GM10266 (cell line): ENCODE measurements around the gene MSRB2.

Experiments
- DNase-seq: peaks from one replicate; pipeline ENCODE4 v3.0.0; 2012; ENCODE audit errors: extremely low spot score
- CTCF ChIP-seq: IDR thresholded peaks from 2 replicates; pipeline ENCODE4 v1.5.1; 2012; ENCODE audit warnings: mild to moderate bottlenecking, low read depth; ENCODE audit not compliant: control insufficient read depth, insufficient read depth; ENCODE audit errors: missing control alignments

MSRB2 gene

DNA sequence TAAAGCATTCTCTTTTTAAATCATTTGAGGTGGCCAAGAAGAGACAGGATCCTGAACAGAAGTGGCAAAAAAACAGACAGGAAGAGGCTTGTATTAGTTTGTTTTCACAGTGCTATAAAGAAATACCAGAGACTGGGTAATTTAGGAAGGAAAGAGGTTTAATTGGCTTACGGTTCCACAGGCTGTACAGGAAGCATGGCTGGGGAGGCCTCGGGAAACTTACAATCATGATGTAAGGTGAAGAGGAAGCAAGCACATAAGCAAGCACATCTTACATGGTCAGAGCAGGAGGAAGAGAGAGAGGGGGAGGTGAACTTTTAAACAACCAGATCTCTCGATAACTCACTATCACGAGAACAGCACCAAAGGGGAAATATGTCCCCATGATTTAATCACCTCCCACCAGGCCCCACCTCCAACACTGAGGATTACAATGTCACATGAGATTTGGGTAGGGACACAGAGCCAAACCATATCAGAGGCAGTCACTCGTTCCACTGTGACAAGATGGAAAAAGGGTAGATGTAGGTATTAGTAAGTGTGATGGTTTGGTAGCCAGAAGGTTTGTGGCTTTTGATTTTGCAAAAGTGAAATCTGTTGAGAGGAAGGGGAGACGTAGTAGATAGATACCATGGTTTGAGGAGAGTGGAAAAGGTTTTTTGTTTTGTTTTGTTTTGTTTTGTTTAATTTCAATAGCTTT, 5.1 kb downstream of the MSRB2 start:
- no peak for DNase-seq
- TF ChIP-seq CTCF = no peak

GRCh38 chr10:23106331-23107072, 11.1 kb downstream of the MSRB2 start:
- DNase-seq = no peak
- TF ChIP-seq CTCF = no peak

GRCh38 chr10:23110722-23111516, 15.5 kb downstream of the MSRB2 start:
- no peak for TF ChIP-seq CTCF

DNA sequence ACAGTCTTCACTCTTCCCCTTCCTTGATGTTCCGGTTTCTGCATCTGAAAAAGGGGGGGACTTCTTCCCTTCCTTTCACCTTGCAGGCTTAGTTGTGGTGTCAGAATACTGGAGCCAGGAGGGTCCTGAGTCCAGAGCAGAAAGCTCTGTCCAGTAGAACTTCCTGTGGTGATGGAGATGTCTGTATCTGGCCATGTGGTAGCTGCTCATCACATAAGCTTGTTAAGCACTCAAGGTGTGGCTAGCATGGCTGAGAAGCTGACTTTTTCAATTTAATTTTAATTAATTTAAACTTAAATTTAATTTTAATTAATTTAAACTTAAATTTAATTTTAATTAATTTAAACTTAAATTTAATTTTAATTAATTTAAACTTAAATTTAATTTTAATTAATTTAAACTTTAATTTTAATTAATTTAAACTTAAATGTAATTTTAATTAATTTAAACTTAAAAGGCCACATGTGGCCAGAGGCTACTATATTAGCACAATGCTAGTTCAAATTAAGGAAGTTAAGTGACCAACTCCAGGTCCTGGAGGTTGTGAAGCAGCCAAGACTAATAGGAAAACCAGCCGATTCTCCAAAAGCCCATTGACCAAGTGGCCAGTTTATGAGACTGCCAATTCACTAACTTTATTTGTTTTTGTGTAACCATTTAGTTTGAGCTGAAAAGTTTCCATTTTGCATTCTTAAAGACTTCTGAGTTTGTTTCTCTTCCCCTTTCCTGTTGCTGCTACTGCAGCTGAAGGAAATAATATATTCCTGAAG, 16.3 kb downstream of the MSRB2 start:
- TF ChIP-seq CTCF = no peak
- no peak for DNase-seq

More at GRCh38 chr10:23110722-23111516, 15.5 kb downstream of the MSRB2 start:
- no peak for DNase-seq

DNA sequence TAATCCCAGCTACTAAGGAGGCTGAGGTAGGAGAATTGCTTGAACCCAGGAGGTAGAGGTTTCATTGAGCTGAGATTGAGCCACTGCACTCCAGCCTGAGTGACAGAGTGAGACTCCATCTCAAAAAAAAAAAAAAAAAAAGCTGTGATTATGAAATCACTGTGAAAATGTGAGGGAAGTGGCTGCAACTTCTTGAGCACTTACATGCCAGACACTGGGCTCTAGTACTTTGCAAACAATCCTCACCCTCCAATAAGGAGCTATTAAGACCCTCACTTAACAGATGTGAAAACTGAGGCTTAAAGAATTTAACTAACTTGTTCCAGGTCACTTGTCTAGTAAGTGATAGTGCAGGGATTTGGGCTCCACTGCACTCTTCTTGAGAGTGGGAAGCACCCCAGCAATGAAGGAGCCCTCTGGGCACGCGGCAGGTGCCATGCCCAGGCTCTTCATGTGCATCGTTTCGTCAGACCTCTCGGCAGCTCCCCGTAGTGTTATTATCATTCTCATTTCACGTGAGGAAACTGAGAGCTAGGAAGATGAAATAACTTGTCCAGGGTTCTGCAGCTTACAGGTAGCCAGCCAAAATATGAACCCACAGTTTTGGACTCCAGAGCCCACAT, 19.0 kb downstream of the MSRB2 start:
- DNase-seq = no peak
- no peak for TF ChIP-seq CTCF

DNA sequence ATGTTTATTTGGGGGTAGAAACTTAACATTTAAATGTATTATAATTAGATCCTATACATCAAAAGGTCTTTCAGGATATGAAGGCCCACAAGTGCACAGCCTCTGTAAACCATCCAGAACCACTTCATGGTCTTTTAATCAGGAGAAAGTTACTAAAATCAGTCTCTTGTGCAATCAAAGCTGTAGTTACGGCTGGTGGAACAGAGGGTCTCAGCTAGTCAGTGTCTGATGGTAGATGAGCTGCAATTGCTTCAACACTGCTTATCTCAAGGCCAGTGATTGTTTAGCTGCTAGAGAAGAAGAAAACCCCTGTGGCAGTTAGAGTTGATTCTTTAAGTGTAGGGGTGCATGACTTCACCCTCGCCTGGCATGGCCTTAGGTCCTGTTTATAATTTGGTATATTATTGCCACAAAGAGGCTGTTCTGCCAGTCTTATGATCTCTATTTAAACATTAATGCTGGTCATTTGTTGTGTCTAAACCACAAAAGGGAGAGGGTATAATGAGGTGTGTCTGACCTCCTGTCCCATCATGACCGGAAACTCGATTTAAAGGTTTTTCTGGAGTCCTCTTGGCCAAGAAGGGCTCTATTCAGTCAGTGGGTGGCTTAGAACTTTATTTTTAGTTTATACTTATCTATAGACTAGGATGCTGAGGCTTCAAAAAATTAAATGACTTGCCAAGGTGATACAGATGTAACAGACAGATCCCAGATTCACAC, 21.3 kb downstream of the MSRB2 start:
- TF ChIP-seq CTCF = no peak
- DNase-seq = no peak
